ENCODE results near the gene GRM8.

The GRM8 gene

GRCh38 chr7:126419047-126419446 lies 833.7 kb downstream of the GRM8 start:
- DNase-seq (ENCODE audit: insufficient read length, low spot score): no peak
- TF ChIP-seq, protein P1, sequence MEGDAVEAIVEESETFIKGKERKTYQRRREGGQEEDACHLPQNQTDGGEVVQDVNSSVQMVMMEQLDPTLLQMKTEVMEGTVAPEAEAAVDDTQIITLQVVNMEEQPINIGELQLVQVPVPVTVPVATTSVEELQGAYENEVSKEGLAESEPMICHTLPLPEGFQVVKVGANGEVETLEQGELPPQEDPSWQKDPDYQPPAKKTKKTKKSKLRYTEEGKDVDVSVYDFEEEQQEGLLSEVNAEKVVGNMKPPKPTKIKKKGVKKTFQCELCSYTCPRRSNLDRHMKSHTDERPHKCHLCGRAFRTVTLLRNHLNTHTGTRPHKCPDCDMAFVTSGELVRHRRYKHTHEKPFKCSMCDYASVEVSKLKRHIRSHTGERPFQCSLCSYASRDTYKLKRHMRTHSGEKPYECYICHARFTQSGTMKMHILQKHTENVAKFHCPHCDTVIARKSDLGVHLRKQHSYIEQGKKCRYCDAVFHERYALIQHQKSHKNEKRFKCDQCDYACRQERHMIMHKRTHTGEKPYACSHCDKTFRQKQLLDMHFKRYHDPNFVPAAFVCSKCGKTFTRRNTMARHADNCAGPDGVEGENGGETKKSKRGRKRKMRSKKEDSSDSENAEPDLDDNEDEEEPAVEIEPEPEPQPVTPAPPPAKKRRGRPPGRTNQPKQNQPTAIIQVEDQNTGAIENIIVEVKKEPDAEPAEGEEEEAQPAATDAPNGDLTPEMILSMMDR (IDR thresholded peaks at IDR 0.05; ENCODE audit: insufficient read depth, missing control alignments): no peak
- FAIRE-seq: no peak

DNA sequence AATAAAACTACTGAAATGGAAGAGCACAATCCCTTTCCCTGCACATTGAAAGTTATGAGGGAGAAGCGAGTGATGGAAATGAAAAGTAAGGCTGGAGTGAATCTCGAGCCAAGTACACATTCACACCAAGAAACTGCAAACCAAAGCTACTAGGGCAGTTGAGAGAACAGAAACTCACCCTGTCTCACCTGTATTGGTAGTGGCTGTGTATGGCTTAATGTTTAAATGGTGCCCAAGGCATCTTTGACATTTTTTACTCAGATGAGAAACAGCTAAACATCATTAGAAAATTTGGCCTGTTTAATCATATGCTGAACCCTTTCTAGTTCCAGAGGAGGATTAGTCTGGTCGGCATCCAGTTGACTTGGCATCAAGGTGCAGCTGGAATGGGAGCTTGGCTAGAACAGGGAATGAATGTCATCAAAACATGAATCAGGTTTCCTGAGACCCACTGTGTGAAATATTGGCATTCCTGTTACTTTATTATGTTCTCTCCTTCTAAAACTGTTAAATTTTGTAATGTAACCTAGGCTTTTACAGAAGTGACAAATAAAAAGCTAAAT lies 840.8 kb downstream of the GRM8 start:
- FAIRE-seq (no peak), DNase-seq (ENCODE audit: insufficient read length, low spot score) (no peak)
- TF ChIP-seq, protein P1 (IDR thresholded peaks at IDR 0.05; ENCODE audit: insufficient read depth, missing control alignments): no peak

DNA sequence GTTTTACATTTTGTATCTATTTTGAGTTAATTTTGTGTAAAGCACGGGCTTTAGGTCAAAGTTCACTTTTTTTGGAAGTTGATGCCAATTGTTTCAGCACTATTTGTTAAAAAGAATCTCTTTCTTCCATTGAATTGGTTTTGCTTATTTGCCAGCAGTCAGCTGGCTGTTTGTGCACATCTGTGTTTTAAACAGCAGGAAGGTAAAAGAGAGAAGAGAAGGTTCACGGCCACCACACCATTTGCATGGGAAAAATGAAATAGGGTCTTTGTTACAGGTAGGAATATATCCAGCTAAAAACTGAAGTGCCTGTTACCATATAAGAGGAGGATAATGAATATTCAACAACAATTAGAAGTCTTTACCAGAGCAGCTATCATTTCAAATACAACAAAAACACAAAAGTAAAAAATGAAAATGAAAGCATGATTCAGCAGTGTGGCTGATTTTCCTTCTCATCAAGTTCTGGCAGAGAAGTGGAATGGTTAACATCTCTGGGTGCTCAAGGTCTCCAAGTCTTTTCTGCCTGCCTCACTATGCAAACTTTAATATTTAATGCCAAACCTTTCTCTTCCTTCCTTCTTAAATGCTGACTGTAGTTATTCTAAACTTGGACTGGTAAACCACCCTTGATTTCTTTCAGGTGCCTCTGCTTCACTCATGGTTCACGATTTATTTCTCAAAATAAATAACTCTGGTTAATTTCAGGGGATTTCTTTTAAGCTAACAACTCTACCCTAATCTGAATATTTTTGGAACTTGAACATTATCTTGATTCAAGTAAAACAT lies 841.5 kb downstream of the GRM8 start:
- TF ChIP-seq, protein P1 (IDR thresholded peaks at IDR 0.05; ENCODE audit: insufficient read depth, missing control alignments): no peak
- DNase-seq (ENCODE audit: insufficient read length, low spot score) (no peak), FAIRE-seq (no peak)

GRCh38 chr7:126403040-126403439 lies 849.7 kb downstream of the GRM8 start:
- FAIRE-seq: no peak
- DNase-seq (ENCODE audit: insufficient read length, low spot score): no peak

GRCh38 chr7:126401918-126402317 lies 850.8 kb downstream of the GRM8 start:
- TF ChIP-seq, protein P1 (IDR thresholded peaks at IDR 0.05; ENCODE audit: insufficient read depth, missing control alignments): no peak
- FAIRE-seq (no peak), DNase-seq (ENCODE audit: insufficient read length, low spot score) (no peak)

More at GRCh38 chr7:126403040-126403439, 849.7 kb downstream of the GRM8 start:
- TF ChIP-seq, protein P1 (IDR thresholded peaks at IDR 0.05; ENCODE audit: insufficient read depth, missing control alignments): no peak

DNA sequence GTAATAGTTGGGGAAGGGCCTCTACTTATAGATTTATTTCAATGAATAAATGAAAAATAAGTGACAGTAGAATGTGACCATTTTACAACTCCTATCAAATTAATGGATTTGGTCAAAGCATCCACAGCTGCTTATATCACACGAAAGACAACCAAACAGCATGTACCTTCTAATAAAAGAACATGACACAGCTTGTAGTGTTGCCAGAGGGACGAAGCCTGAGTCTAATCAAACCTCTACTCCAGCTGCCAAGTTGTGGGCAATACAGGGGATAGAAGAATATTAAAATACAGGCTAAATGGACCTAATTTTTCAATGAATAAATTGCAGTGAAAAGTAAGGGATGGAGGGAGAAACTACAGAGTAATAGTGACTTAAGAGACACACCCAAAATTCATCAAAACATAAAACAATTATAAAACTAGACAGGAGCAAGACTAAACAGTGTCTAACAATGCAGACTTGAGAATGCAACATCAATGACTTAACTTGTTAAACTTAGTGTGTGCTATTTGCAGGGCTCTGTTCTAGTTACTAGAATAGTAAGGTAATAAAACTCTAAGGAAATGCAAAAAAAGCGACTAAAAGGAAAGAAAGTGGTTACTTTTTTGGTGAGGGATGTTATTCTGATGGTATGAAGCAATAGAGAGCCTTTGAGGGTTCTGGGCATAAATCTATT lies 853.8 kb downstream of the GRM8 start:
- FAIRE-seq (no peak), DNase-seq (ENCODE audit: insufficient read length, low spot score) (no peak)
- TF ChIP-seq, protein P1 (IDR thresholded peaks at IDR 0.05; ENCODE audit: insufficient read depth, missing control alignments): no peak
